SK-N-SH (cell line): Measurements from ENCODE around the gene CDH15. TPM values are rescaled to one million over a fixed set of nuclear protein-coding genes. Genes with fewer than 3 reads are reported as not detected.

ENCODE experiments used
- CTCF ChIA-PET: fragments of 300-600, 350-600 bp; formaldehyde crosslinking; extraction: SDS; loops from one replicate; lab custom pipeline; 2021; lab: Yijun Ruan, JAX
- POLR2A ChIA-PET: fragments of 350-600 bp; sonication (Branson Sonifier 250); formaldehyde crosslinking; extraction: SDS; loops from one replicate; lab custom pipeline; 2020; ENCODE audit warnings: antibody characterized with exemption, inconsistent platforms; lab: Yijun Ruan, JAX
- DNase-seq: peaks from one replicate; pipeline ENCODE4 v3.0.0; 2012
- H2AFZ ChIP-seq: fragments of 200-600 bp; sonication (generic); 2 replicates; pipeline ENCODE4 v1.8.1; 2016; ENCODE audit warnings: antibody characterized with exemption, mild to moderate bottlenecking, low read depth
- H3F3A ChIP-seq: fragments of 200-600 bp; sonication (generic); replicated peaks from 2 replicates; pipeline ENCODE3; 2016; ENCODE audit warnings: antibody characterized with exemption, mild to moderate bottlenecking; ENCODE audit not compliant: insufficient read depth
- H3K27ac ChIP-seq, 2 experiments: fragments of 200-500 bp in 1 of 2; fragments of 200-600 bp in 1 of 2; sonication (Bioruptor generic) in 1 of 2; sonication (generic), shearing (Covaris generic) in 1 of 2; 2 replicates each; pipeline versions ENCODE4 v1.5.1 to v1.6.1; 2014 to 2016; ENCODE audit warnings: low read depth in 2 of 2, inconsistent platforms in 1 of 2, low read length in 1 of 2, mild to moderate bottlenecking in 1 of 2, mixed read lengths in 1 of 2
- H3K27me3 ChIP-seq: fragments of 200-600 bp; sonication (generic), shearing (Covaris generic); 2 replicates; pipeline ENCODE4 v1.6.1; 2016; ENCODE audit warnings: mixed run types; ENCODE audit not compliant: insufficient read depth
- H3K36me3 ChIP-seq, 2 experiments: fragments of 200-500 bp in 1 of 2; fragments of 200-600 bp in 1 of 2; sonication (Bioruptor generic) in 1 of 2; sonication (generic) in 1 of 2; replicated peaks in 1 of 2; 2 replicates each; pipeline versions ENCODE3 to v1.5.1; 2014 to 2016; ENCODE audit warnings: low read length in 1 of 2, mild to moderate bottlenecking in 1 of 2; ENCODE audit not compliant: insufficient read depth in 2 of 2, control insufficient read depth in 1 of 2
- H3K4me1 ChIP-seq, 2 experiments: fragments of 200-500 bp in 1 of 2; fragments of 200-600 bp in 1 of 2; sonication (Bioruptor generic) in 1 of 2; sonication (generic), shearing (Covaris generic) in 1 of 2; 2 replicates each; pipeline versions ENCODE4 v1.5.1 to v1.6.1; 2014 to 2016; ENCODE audit warnings: low read depth in 1 of 2, low read length in 1 of 2, mixed run types in 1 of 2; ENCODE audit not compliant: insufficient read depth in 2 of 2, control insufficient read depth in 1 of 2
- H3K4me2 ChIP-seq: fragments of 200-600 bp; sonication (generic), shearing (Covaris generic); 2 replicates; pipeline ENCODE4 v1.6.1; 2017; ENCODE audit warnings: mixed run types
- H3K4me3 ChIP-seq, 2 experiments: fragments of 200-500 bp in 1 of 2; fragments of 200-600 bp in 1 of 2; sonication (Bioruptor generic) in 1 of 2; sonication (generic), shearing (Covaris generic) in 1 of 2; 2 replicates each; pipeline versions ENCODE4 v1.5.1 to v1.8.1; 2014 to 2016; ENCODE audit warnings: low read depth in 2 of 2, inconsistent platforms in 1 of 2, low read length in 1 of 2, mild to moderate bottlenecking in 1 of 2, mixed read lengths in 1 of 2, moderate library complexity in 1 of 2
- H3K79me2 ChIP-seq: fragments of 200-600 bp; sonication (generic); 2 replicates; pipeline ENCODE4 v1.8.1; 2017; ENCODE audit warnings: mild to moderate bottlenecking; ENCODE audit not compliant: insufficient read depth
- H3K9ac ChIP-seq: fragments of 200-600 bp; sonication (generic); 2 replicates; pipeline ENCODE4 v1.6.1; 2017; ENCODE audit warnings: mixed run types
- H3K9me2 ChIP-seq: fragments of 200-600 bp; sonication (generic); 2 replicates; pipeline ENCODE4 v1.6.1; 2017; ENCODE audit warnings: mixed run types
- H3K9me3 ChIP-seq: fragments of 200-600 bp; sonication (generic); 2 replicates; pipeline ENCODE4 v1.6.1; 2017; ENCODE audit warnings: mixed run types, mild to moderate bottlenecking, moderate library complexity
- H4K20me1 ChIP-seq: fragments of 200-600 bp; sonication (generic); 2 replicates; pipeline ENCODE4 v1.6.1; 2017; ENCODE audit warnings: mild to moderate bottlenecking, mixed run types; ENCODE audit not compliant: insufficient read depth
- EP300 ChIP-seq, 2 experiments: IDR thresholded peaks; 2 replicates each; pipeline versions ENCODE4 v1.4.0 to v1.6.1; 2012; ENCODE audit warnings: borderline replicate concordance in 1 of 2, low read depth in 1 of 2, low read length in 1 of 2
- EZH2phosphoT487 ChIP-seq: fragments of 200-600 bp; sonication (generic); IDR thresholded peaks from 2 replicates; pipeline ENCODE4 v1.6.1; 2017; ENCODE audit warnings: low read depth, mixed run types, mild to moderate bottlenecking, antibody characterized with exemption, moderate library complexity, borderline replicate concordance
- FOXM1 ChIP-seq: IDR thresholded peaks from 2 replicates; pipeline ENCODE4 v1.4.0; 2012; ENCODE audit warnings: low read depth, mild to moderate bottlenecking
- GABPA ChIP-seq: IDR thresholded peaks from 2 replicates; pipeline ENCODE4 v1.4.0; 2012; ENCODE audit warnings: low read depth, mild to moderate bottlenecking
- GATA2 ChIP-seq: sonication (generic); formaldehyde crosslinking; IDR thresholded peaks from 2 replicates; pipeline ENCODE4 v1.5.0; 2020; ENCODE audit warnings: mild to moderate bottlenecking, missing genetic modification reagents
- JUND ChIP-seq: IDR thresholded peaks from 2 replicates; pipeline ENCODE4 v1.4.0; 2012
- MEF2A ChIP-seq: IDR thresholded peaks from 2 replicates; pipeline ENCODE4 v1.4.0; 2012; ENCODE audit warnings: low read depth, borderline replicate concordance
- NFIC ChIP-seq: IDR thresholded peaks from 2 replicates; pipeline ENCODE4 v1.4.0; 2012; ENCODE audit warnings: borderline replicate concordance
- NRF1 ChIP-seq: IDR thresholded peaks from 2 replicates; pipeline ENCODE4 v1.6.1; 2012; ENCODE audit warnings: low read depth, mild to moderate bottlenecking, low read length
- POLR2AphosphoS5 ChIP-seq: IDR thresholded peaks from 2 replicates; pipeline ENCODE4 v1.6.1; 2012; ENCODE audit warnings: low read depth, low read length
- RAD21 ChIP-seq: IDR thresholded peaks from 2 replicates; pipeline ENCODE4 v1.6.1; 2012; ENCODE audit warnings: mild to moderate bottlenecking, low read length
- RCOR1 ChIP-seq: fragments of 150-350 bp; IDR thresholded peaks from 2 replicates; pipeline ENCODE4 v1.6.1; 2017; ENCODE audit warnings: antibody characterized with exemption, low read length
- RFX5 ChIP-seq: IDR thresholded peaks from 2 replicates; pipeline ENCODE4 v1.6.1; 2012; ENCODE audit warnings: mild to moderate bottlenecking, improper control_type of control experiment, low read length
- RXRA ChIP-seq: IDR thresholded peaks from 2 replicates; pipeline ENCODE4 v1.4.0; 2012; ENCODE audit warnings: low read depth, mild to moderate bottlenecking, borderline replicate concordance
- SMC3 ChIP-seq: IDR thresholded peaks from 2 replicates; pipeline ENCODE4 v1.6.1; 2012; ENCODE audit warnings: low read depth, low read length, improper control_type of control experiment
- TEAD4 ChIP-seq: IDR thresholded peaks from 2 replicates; pipeline ENCODE4 v1.4.0; 2012; ENCODE audit warnings: mild to moderate bottlenecking, borderline replicate concordance; ENCODE audit not compliant: insufficient read depth
- WGBS: methylation state at CpG from one replicate; pipeline ENCODE4 v1.1.6; 2017; ENCODE audit warnings: low lambda C conversion rate; 5-methylcytosine and 5-hydroxymethylcytosine counted together
- polyA plus RNA-seq, 3 experiments: library from polyadenylated mRNA; depleted of rRNA; stranded (reverse); fragments of >200 nt; gene quantifications; 2 replicates each; pipeline ENCODE4 v1.2.3, GENCODE V29; 2012
- TF ChIP-seq, protein P1 (sequence below): IDR thresholded peaks from 2 replicates; pipeline ENCODE4 v1.6.1; 2012; ENCODE audit warnings: mild to moderate bottlenecking, low read depth, low read length, moderate library complexity
- TF ChIP-seq, protein P2 (sequence below): fragments of 150-350 bp; IDR thresholded peaks from 2 replicates; pipeline ENCODE4 v1.6.1; 2017; ENCODE audit warnings: antibody characterized with exemption, low read length, low read depth, borderline replicate concordance
- TF ChIP-seq, protein P3 (sequence below): IDR thresholded peaks from 2 replicates; pipeline ENCODE4 v1.4.0; 2012; ENCODE audit warnings: low read depth, borderline replicate concordance

CDH15 gene
- polyA plus RNA-seq, 1 of the 3 experiments (the other 2 are of a cell fraction), result 0.03 TPM

DNA sequence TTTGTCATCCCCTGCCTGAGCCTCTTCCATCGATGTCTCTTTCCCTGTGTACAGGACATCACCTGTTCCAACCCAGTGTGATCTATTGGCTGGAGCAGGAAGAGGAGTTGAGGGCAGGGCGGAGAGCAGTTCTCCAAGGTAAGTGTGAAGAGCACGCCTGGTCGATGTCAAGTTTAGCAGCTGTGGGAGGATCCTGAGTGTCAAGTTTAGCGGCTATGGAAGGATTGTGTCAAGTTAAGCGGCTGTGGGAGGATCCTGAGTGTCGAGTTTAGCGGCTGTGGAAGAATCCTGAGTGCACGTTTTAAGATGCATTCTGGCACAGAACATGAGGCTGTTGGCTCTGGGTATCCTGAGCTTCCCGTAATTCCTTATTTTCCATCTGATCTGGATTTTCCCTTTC lies 53.1 kb downstream of the CDH15 start:
- no peak overlapping the region for H2AFZ ChIP-seq
- peaks cover 26% of the 10 kb centered on the region for H3K79me2 ChIP-seq
- H3F3A ChIP-seq, result no peaks in the 10 kb centered on the region
- no peak overlapping the region for H3K27ac ChIP-seq
- no peak for DNase-seq
- H3K27me3 ChIP-seq, result no peaks in the 10 kb centered on the region
- H3K4me2 ChIP-seq, result no peak overlapping the region
- H3K9me3 ChIP-seq, result no peaks in the 10 kb centered on the region; the same call in 1 of the 2 replicates
- CTCF ChIA-PET, result interaction anchor here (1.1 kb wide), 1 partner anchor 282 kb away, joined by 3 read pairs; no protein-coding TSS in a partner anchor
- WGBS, result 93% methylated on average over 10 of the region's 10 CpGs
- peaks cover 51 to 67% of the 10 kb centered on the region in 2 experiments for H3K36me3 ChIP-seq
- H3K9me2 ChIP-seq, result no peaks in the 10 kb centered on the region
- H3K4me3 ChIP-seq, result no peak overlapping the region
- POLR2A ChIA-PET, result no interaction called here
- TF ChIP-seq SMC3, result no peak
- no peak for TF ChIP-seq MEF2A
- no peak for TF ChIP-seq NRF1
- no peak for TF ChIP-seq RAD21
- TF ChIP-seq FOXM1, result no peak
- TF ChIP-seq EP300 (IDR thresholded peaks at IDR 0.05; ENCODE audit: borderline replicate concordance in 1 of 2, low read depth in 1 of 2, low read length in 1 of 2), result no peak
- no peak for TF ChIP-seq TEAD4
- no peak for TF ChIP-seq GABPA
- TF ChIP-seq GATA2, result no peak
- no peak for TF ChIP-seq EZH2phosphoT487
- no peak for TF ChIP-seq JUND
- TF ChIP-seq, protein P1, sequence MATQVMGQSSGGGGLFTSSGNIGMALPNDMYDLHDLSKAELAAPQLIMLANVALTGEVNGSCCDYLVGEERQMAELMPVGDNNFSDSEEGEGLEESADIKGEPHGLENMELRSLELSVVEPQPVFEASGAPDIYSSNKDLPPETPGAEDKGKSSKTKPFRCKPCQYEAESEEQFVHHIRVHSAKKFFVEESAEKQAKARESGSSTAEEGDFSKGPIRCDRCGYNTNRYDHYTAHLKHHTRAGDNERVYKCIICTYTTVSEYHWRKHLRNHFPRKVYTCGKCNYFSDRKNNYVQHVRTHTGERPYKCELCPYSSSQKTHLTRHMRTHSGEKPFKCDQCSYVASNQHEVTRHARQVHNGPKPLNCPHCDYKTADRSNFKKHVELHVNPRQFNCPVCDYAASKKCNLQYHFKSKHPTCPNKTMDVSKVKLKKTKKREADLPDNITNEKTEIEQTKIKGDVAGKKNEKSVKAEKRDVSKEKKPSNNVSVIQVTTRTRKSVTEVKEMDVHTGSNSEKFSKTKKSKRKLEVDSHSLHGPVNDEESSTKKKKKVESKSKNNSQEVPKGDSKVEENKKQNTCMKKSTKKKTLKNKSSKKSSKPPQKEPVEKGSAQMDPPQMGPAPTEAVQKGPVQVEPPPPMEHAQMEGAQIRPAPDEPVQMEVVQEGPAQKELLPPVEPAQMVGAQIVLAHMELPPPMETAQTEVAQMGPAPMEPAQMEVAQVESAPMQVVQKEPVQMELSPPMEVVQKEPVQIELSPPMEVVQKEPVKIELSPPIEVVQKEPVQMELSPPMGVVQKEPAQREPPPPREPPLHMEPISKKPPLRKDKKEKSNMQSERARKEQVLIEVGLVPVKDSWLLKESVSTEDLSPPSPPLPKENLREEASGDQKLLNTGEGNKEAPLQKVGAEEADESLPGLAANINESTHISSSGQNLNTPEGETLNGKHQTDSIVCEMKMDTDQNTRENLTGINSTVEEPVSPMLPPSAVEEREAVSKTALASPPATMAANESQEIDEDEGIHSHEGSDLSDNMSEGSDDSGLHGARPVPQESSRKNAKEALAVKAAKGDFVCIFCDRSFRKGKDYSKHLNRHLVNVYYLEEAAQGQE, result no peak
- no peak for TF ChIP-seq RFX5
- TF ChIP-seq, protein P2, sequence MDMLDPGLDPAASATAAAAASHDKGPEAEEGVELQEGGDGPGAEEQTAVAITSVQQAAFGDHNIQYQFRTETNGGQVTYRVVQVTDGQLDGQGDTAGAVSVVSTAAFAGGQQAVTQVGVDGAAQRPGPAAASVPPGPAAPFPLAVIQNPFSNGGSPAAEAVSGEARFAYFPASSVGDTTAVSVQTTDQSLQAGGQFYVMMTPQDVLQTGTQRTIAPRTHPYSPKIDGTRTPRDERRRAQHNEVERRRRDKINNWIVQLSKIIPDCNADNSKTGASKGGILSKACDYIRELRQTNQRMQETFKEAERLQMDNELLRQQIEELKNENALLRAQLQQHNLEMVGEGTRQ, result no peak
- no peak overlapping the region for H3K9ac ChIP-seq
- no peaks in the 10 kb centered on the region for H4K20me1 ChIP-seq
- no peaks in the 10 kb centered on the region for H3K4me1 ChIP-seq

DNA sequence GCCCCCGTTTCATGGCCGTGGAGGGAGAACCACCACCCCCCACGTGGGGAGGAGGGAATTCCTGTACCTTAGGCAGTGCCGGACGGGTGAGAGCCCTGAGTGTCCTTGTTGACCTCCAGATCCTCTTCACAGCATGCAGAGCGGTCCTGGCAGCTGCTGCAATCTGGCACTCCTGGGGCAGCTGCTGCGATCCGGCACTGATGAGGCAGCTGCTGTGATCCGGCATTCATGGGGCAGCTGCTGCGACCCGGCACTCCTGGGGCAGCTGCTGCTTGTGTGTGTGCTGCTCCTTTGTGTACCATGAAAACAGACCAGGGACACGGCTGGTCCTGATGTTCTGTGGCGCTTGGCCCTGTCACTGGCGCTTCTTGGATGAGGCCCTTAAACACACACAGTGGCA lies 58.7 kb downstream of the CDH15 start:
- Histone ChIP-seq H3K4me3 (no peak overlapping the region), H3K9me3 (no peaks in the 10 kb centered on the region; the same call in 1 of the 2 replicates), H3F3A (no peaks in the 10 kb centered on the region), H3K9ac (no peak overlapping the region), H3K36me3 (peaks cover 69 to 70% of the 10 kb centered on the region in 2 experiments), H3K27me3 (no peaks in the 10 kb centered on the region), H3K79me2 (peaks cover 15% of the 10 kb centered on the region; the same call in 1 of the 2 replicates), H3K9me2 (no peaks in the 10 kb centered on the region), H3K4me2 (no peak overlapping the region), H2AFZ (no peak overlapping the region), H3K27ac (no peak overlapping the region), H3K4me1 (no peaks in the 10 kb centered on the region), H4K20me1 (no peaks in the 10 kb centered on the region)
- POLR2A ChIA-PET, result no interaction called here
- CTCF ChIA-PET, result interaction anchor here (1.4 kb wide), 1 partner anchor 11 kb away, joined by 3 read pairs; no protein-coding TSS in a partner anchor
- WGBS, result 98% methylated on average over 10 of the region's 14 CpGs
- DNase-seq, result no peak
- TF ChIP-seq POLR2AphosphoS5, result no peak
- TF ChIP-seq, protein P3, sequence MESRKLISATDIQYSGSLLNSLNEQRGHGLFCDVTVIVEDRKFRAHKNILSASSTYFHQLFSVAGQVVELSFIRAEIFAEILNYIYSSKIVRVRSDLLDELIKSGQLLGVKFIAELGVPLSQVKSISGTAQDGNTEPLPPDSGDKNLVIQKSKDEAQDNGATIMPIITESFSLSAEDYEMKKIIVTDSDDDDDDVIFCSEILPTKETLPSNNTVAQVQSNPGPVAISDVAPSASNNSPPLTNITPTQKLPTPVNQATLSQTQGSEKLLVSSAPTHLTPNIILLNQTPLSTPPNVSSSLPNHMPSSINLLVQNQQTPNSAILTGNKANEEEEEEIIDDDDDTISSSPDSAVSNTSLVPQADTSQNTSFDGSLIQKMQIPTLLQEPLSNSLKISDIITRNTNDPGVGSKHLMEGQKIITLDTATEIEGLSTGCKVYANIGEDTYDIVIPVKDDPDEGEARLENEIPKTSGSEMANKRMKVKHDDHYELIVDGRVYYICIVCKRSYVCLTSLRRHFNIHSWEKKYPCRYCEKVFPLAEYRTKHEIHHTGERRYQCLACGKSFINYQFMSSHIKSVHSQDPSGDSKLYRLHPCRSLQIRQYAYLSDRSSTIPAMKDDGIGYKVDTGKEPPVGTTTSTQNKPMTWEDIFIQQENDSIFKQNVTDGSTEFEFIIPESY, result no peak
- no peak for TF ChIP-seq SMC3
- TF ChIP-seq, protein P2, result no peak
- TF ChIP-seq GATA2, result no peak
- no peak for TF ChIP-seq MEF2A
- TF ChIP-seq TEAD4, result no peak
- no peak for TF ChIP-seq RCOR1
- TF ChIP-seq RXRA, result no peak
- TF ChIP-seq GABPA, result no peak
- no peak for TF ChIP-seq NFIC
- no peak for TF ChIP-seq EZH2phosphoT487
- TF ChIP-seq EP300 (IDR thresholded peaks at IDR 0.05; ENCODE audit: borderline replicate concordance in 1 of 2, low read depth in 1 of 2, low read length in 1 of 2), result no peak
